Upper lobe of left lung (tissue), 4 donors: Measurements from ENCODE around the gene SVEP1.

ENCODE experiments used
- CTCF ChIP-seq, 6 experiments: fragments of 450-650 bp in 4 of 6; fragments of 200-600 bp in 2 of 6; sonication (generic) in 2 of 6; IDR thresholded peaks; one replicate each; pipeline ENCODE4 v1.5.1; 2016 to 2019; ENCODE audit warnings: antibody characterized with exemption in 6 of 6
- EP300 ChIP-seq, 4 donors: sonication (generic); formaldehyde crosslinking; IDR thresholded peaks; one replicate each; pipeline ENCODE4 v1.5.1; 2017; ENCODE audit warnings: antibody characterized with exemption in 4 of 4, control low read depth in 2 of 4
- POLR2A ChIP-seq, 4 donors: fragments of 450-650 bp; IDR thresholded peaks; one replicate each; pipeline ENCODE4 v1.5.1; 2016 to 2017; ENCODE audit warnings: antibody characterized with exemption in 4 of 4, mild to moderate bottlenecking in 2 of 4
- POLR2AphosphoS5 ChIP-seq, 2 donors: sonication (generic); formaldehyde crosslinking; IDR thresholded peaks; one replicate each; pipeline ENCODE4 v1.5.1; 2017; ENCODE audit warnings: antibody characterized with exemption in 2 of 2

DNA sequence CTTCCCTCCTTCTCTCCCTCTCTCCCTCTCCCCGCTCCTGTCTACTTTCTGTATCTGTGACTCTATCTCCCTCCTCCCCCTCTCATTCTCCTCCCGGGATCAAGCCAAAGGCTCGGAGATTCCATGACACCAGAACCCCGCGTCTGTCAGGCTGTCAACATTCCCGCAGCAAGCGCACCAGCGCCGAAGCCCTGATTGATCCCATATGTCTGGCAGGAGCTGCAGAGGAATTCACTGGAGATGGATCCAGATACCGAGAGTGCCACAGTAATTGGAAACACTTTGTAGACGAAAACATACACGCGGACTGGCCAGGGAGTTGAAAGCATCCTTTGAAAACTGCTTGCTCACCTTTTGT lies 300 bp upstream of the SVEP1 start:
- TF ChIP-seq CTCF (IDR thresholded peaks at IDR 0.05) = no peak
- no peak for TF ChIP-seq POLR2A (IDR thresholded peaks at IDR 0.05)
- no peak for TF ChIP-seq POLR2AphosphoS5 (IDR thresholded peaks at IDR 0.05)
- TF ChIP-seq EP300 (IDR thresholded peaks at IDR 0.05) = no peak
